Spleen (tissue), 11 donors: ENCODE data around the gene SERPINA4. TPM values are rescaled to one million over a fixed set of nuclear protein-coding genes. Genes with fewer than 3 reads are reported as not detected.

ENCODE experiments used
- DNase-seq: peaks from one replicate; pipeline ENCODE4 v3.0.0-alpha.2; 2020
- H3K27ac ChIP-seq, 8 donors: fragments of 200-600 bp; sonication (generic) in 7 of 8; 1 replicate in 4 of 8; 2 replicates in 4 of 8; pipeline versions ENCODE4 v1.5.0 to v1.8.0; 2016 to 2021; ENCODE audit warnings: inconsistent platforms in 4 of 8, mild to moderate bottlenecking in 4 of 8, moderate library complexity in 1 of 8
- H3K27me3 ChIP-seq, 7 donors: fragments of 200-600 bp; sonication (generic) in 6 of 7; replicated peaks in 1 of 7; 1 replicate in 4 of 7; 2 replicates in 3 of 7; pipeline versions ENCODE4 v1.5.0 to v1.8.0; 2016 to 2021; ENCODE audit warnings: inconsistent platforms in 3 of 7, mild to moderate bottlenecking in 1 of 7
- H3K36me3 ChIP-seq, 6 donors: fragments of 200-600 bp; sonication (generic) in 5 of 6; 1 replicate in 4 of 6; 2 replicates in 2 of 6; pipeline versions ENCODE4 v1.5.0 to v1.8.0; 2016 to 2021; ENCODE audit warnings: inconsistent platforms in 2 of 6
- H3K4me1 ChIP-seq, 6 donors: fragments of 200-600 bp; sonication (generic) in 5 of 6; 1 replicate in 3 of 6; 2 replicates in 3 of 6; pipeline versions ENCODE4 v1.5.0 to v1.8.0; 2016 to 2021; ENCODE audit warnings: inconsistent platforms in 3 of 6
- H3K4me3 ChIP-seq, 8 donors: fragments of 200-600 bp; sonication (generic) in 7 of 8; 1 replicate in 4 of 8; 2 replicates in 4 of 8; pipeline versions ENCODE4 v1.5.0 to v1.8.0; 2016 to 2021; ENCODE audit warnings: inconsistent platforms in 4 of 8, mild to moderate bottlenecking in 4 of 8, moderate library complexity in 2 of 8
- H3K9me3 ChIP-seq, 8 donors: fragments of 200-600 bp; sonication (generic) in 7 of 8; 1 replicate in 4 of 8; 2 replicates in 4 of 8; pipeline versions ENCODE4 v1.5.0 to v1.8.0; 2016 to 2021; ENCODE audit warnings: inconsistent platforms in 4 of 8
- POLR2A ChIP-seq, 3 donors: fragments of 450-650 bp; IDR thresholded peaks; one replicate each; pipeline ENCODE4 v1.5.1; 2017; ENCODE audit warnings: antibody characterized with exemption in 3 of 3, mild to moderate bottlenecking in 1 of 3
- POLR2AphosphoS5 ChIP-seq, 3 donors: sonication (generic); formaldehyde crosslinking; IDR thresholded peaks; one replicate each; pipeline ENCODE4 v1.5.1; 2017; ENCODE audit warnings: antibody characterized with exemption in 3 of 3
- WGBS, 5 donors: extraction: QIAGEN DNeasy Blood & Tissue Kit in 3 of 5; methylation state at CpG; one replicate each; pipeline versions ENCODE4 v1.1.5 to v1.1.7; 2013 to 2018; 5-methylcytosine and 5-hydroxymethylcytosine counted together
- intact Hi-C: fragments of 100-400 bp; cut with DNase I; formaldehyde crosslinking; loops from one replicate; pipeline ENCODE4 v1.15.0; 2023; ENCODE audit warnings: low total_unique reads
- polyA plus RNA-seq, 3 donors: library from polyadenylated mRNA; stranded (reverse); fragments of 200-250 nt; gene quantifications; one replicate each; pipeline ENCODE4 v1.2.1, GENCODE V29; 2013
- total RNA-seq, 7 donors: library from RNA; depleted of rRNA in 3 of 7; stranded (reverse); fragments of >200 nt in 3 of 7; fragmentation: NEBNext Ultra II Directional in 4 of 7; extraction: Animal tissue kit (Norgen Biotek cat#: 25700) in 4 of 7; gene quantifications; one replicate each; pipeline versions ENCODE4 v1.1.0 to v1.2.1, GENCODE V29; 2016 to 2021
- TF ChIP-seq, protein P1 (sequence below), 11 experiments: fragments of 200-600 bp in 7 of 11; fragments of 450-650 bp in 4 of 11; sonication (generic) in 4 of 11; IDR thresholded peaks in 8 of 11; conservative IDR thresholded peaks in 3 of 11; 1 replicate in 7 of 11; 2 replicates in 4 of 11; pipeline versions ENCODE4 v1.4.0 to v1.8.0; 2016 to 2021; ENCODE audit warnings: antibody characterized with exemption in 11 of 11, inconsistent platforms in 4 of 11, mild to moderate bottlenecking in 1 of 11
- donor health status: healthy with polysubstance abuse.
- donor health status: DM: no; HTN: no; CAD: no; lungs with moderate emphysema.
- donor health status: DM: no; HTN: no; CAD: no.
- donor health status: Bipolar disorder and iron deficiency.
- donor health status: healthy.
- donor health status: DM: no; HTN: no; CAD: no.
- donor health status: DM: yes; HTN: yes; CAD: no.

Gene SERPINA4
- total and polyA plus RNA-seq, 10 donors: not detected

DNA sequence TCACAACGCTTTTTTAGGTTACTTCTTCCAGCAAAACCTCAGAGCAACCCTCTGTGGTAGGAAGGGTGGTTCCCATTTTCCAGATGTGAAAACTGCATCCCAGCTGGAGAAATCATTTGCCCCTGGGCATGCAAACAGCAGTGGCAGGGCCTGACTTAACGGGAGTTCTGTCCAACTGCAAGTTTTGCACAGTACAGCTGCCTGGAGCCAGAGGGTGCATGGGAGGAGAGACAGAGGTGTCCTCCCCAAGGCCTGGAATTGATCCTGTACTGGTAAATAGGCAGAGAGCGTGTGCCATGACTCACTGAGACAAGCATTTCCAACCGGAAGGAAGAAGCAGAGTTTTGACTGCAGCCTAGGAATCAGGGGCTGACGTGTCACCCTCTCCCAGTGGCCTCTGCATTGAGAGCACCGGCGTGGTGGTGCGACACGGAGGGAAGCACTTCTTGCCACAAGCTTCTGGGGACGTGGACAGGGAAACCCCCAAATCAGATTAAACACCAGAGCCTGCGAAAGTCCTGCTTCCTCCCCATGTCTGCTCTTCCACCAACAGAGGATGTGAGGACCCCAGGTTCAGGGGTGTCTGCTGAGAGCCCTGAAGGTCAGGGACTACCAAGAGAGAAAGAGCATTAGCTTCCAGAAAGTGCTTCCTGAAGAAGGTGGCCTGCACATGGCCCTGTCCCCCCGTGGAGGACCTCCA, 19.0 kb upstream of the SERPINA4 start:
- no peak for DNase-seq
- TF ChIP-seq POLR2A (IDR thresholded peaks at IDR 0.05) (no peak), POLR2AphosphoS5 (IDR thresholded peaks at IDR 0.05) (no peak)
- TF ChIP-seq, protein P1, sequence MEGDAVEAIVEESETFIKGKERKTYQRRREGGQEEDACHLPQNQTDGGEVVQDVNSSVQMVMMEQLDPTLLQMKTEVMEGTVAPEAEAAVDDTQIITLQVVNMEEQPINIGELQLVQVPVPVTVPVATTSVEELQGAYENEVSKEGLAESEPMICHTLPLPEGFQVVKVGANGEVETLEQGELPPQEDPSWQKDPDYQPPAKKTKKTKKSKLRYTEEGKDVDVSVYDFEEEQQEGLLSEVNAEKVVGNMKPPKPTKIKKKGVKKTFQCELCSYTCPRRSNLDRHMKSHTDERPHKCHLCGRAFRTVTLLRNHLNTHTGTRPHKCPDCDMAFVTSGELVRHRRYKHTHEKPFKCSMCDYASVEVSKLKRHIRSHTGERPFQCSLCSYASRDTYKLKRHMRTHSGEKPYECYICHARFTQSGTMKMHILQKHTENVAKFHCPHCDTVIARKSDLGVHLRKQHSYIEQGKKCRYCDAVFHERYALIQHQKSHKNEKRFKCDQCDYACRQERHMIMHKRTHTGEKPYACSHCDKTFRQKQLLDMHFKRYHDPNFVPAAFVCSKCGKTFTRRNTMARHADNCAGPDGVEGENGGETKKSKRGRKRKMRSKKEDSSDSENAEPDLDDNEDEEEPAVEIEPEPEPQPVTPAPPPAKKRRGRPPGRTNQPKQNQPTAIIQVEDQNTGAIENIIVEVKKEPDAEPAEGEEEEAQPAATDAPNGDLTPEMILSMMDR (IDR thresholded peaks at IDR 0.05 in 8 of 11, conservative IDR thresholded peaks at IDR 0.05 in 3 of 11): no peak
- intact Hi-C loops: no loop called here

GRCh38 chr14:94542811-94543440, 18.3 kb upstream of the SERPINA4 start:
- intact Hi-C loops: no loop called here
- WGBS, 5 donors: 73 to 78% (median 75%) methylated on average over 2 to 9 of the region's 9 CpGs
- H3K4me1 ChIP-seq: peaks cover 0 to 8% (median 0%) of the 10 kb centered on the region in 6 donors
- H3K27ac ChIP-seq: no peak overlapping the region
- no peak for DNase-seq
- no peak for TF ChIP-seq POLR2A (IDR thresholded peaks at IDR 0.05)
- TF ChIP-seq POLR2AphosphoS5 (IDR thresholded peaks at IDR 0.05): no peak
- TF ChIP-seq, protein P1 (IDR thresholded peaks at IDR 0.05 in 8 of 11, conservative IDR thresholded peaks at IDR 0.05 in 3 of 11): no peak
- peaks cover 0 to 28% (median 0%) of the 10 kb centered on the region in 7 donors for H3K27me3 ChIP-seq
- H3K4me3 ChIP-seq: no peak overlapping the region
- peaks cover 0 to 19% (median 9%) of the 10 kb centered on the region in 8 donors for H3K9me3 ChIP-seq
- no peaks in the 10 kb centered on the region for H3K36me3 ChIP-seq

More for the DNA sequence above, 19.0 kb upstream of the SERPINA4 start:
- H3K4me1 ChIP-seq: peaks cover 0 to 8% (median 0%) of the 10 kb centered on the region in 6 donors
- H3K36me3 ChIP-seq: no peaks in the 10 kb centered on the region
- no peak overlapping the region for H3K27ac ChIP-seq
- peaks cover 0 to 19% (median 9%) of the 10 kb centered on the region in 8 donors for H3K9me3 ChIP-seq
- 66 to 79% (median 71%) methylated on average over 10 to 12 of the region's 12 CpGs for WGBS, 5 donors
- peaks cover 0 to 28% (median 0%) of the 10 kb centered on the region in 7 donors for H3K27me3 ChIP-seq
- no peak overlapping the region for H3K4me3 ChIP-seq

GRCh38 chr14:94543449-94544124, 17.7 kb upstream of the SERPINA4 start:
- H3K27me3 ChIP-seq: peaks cover 0 to 25% (median 0%) of the 10 kb centered on the region in 7 donors
- TF ChIP-seq, protein P1 (IDR thresholded peaks at IDR 0.05 in 8 of 11, conservative IDR thresholded peaks at IDR 0.05 in 3 of 11): no peak
- TF ChIP-seq POLR2A (IDR thresholded peaks at IDR 0.05) (no peak), POLR2AphosphoS5 (IDR thresholded peaks at IDR 0.05) (no peak)
- H3K4me3 ChIP-seq: no peak overlapping the region
- DNase-seq: no peak
- intact Hi-C loops: no loop called here
- peaks cover 0 to 8% (median 0%) of the 10 kb centered on the region in 6 donors for H3K4me1 ChIP-seq
- peaks cover 0 to 19% (median 9%) of the 10 kb centered on the region in 8 donors for H3K9me3 ChIP-seq
- 75 to 89% (median 82%) methylated on average over 10 to 15 of the region's 15 CpGs for WGBS, 5 donors
- no peak overlapping the region for H3K27ac ChIP-seq
- no peaks in the 10 kb centered on the region for H3K36me3 ChIP-seq
